GM18505 (cell line): ENCODE results near the gene UCN.
"Not testable (repeated sequence)": the region's sequence is repeated elsewhere in the genome, so short reads cannot be mapped to it uniquely, and the experiment has no call there.

Source experiments
- ATAC-seq: cut with Tn5 transposase; IDR thresholded peaks from one replicate; pipeline ENCODE4 v1.9.1; 2021; ENCODE audit not compliant: unreplicated experiment
- POLR2A ChIP-seq: IDR thresholded peaks from 4 replicates; pipeline ENCODE4 v1.6.1; 2011; ENCODE audit warnings: borderline replicate concordance; ENCODE audit not compliant: insufficient read depth, insufficient read length; ENCODE audit errors: extremely low read depth

Gene UCN

DNA sequence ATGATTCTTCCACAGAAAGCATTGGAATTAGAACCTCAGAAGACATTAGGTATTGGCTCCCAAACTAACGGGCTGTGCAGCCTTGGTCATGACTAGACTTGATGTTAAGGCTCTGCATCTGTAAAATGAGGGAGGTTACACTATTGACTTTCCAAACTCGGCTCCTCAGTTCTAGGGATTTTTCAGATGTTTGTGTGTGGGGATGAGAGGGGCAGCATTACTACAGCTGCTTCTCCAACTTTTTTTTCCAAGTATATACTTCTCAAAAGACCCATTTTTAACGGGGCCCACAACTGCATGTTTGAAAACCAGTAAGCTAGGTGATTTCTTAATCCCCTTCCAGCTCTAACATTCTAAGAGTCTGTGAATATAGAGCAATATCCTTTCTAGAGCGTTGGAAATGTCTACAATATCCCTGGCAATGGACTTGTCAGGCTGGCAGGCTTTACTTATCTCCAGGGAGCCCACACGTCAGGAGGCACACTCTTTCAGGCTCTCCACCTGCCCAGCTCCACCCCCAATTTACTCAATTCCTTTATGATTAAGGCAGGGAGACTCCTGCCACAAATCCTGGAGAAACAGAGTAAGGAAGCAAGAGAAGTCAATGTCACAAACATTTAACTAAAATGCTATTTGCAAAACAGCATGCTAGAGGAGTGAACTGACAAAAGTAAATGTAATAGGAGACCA lies 15.5 kb upstream of the UCN start:
- no peak for ATAC-seq
- no peak for TF ChIP-seq POLR2A

DNA sequence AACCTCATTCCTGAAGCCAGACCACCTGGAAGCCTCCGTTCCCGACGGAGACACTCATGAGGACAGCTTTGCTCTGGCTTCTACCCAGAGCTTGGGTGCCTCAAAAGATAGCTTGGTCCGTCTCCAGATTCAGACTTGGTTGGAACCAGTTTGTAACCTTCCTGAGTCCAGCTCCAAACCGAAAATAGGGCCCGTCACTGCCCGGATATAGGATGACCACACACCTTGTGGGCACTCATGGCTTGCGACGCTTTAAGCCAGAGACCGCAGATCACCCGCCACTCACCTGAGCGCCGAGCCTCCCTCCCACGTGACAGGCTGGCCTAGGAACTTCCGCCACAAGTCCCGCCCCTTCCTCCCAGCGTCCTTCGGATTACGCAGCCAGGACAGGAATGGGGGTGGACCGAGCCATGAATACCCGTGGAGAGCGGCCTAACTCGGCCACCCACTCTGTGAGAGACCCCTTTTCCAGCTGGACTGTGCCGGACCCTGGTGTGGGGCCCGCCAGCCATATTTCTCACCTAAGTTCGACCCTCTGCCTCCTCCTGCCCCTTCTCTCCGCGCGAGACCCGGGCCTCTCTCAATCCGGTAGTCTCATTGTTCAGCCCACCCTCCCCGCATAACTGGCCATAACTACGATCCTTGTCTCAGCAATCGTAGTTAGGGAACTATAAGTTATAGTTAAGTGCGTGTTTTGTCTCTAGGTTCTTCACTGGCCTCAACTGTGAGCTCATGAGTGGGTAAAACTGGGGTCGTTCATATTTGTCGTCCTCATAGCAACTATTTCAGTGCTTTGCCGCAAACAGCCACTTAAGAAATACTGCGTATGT lies 14.7 kb upstream of the UCN start, which contains the start of gene MPV17:
TSS of gene MPV17 (minus strand) at position 332 of the 830 bp plus-strand sequence. CDS start 580 bp downstream, outside the sequence.
- peak; percentile 94 for TF ChIP-seq POLR2A
- ATAC-seq, result peak; percentile 84

DNA sequence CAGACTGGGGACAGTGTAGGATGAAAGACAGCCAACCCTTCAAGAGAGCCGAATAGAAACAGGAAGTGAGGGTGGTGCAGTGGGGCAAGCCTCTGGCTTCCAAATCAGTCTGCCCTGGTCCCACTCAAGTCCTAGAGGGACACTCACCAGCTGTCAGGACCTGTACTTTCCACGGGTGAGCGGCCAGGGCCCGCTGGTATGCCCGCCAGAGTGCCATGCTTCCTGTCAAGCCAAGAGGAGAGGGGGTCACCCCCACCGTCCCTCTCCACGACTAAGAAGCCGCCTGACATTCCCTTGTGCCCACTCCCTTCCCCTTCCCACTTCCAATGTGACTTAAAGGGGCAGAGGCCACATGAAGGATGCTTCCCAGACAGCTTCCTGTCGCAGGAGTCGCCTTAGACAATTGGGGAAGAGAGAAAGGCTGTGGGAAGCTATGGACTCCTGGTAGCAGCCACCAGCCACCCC lies 14.1 kb upstream of the UCN start:
- no peak for TF ChIP-seq POLR2A
- peak; percentile 32 for ATAC-seq

DNA sequence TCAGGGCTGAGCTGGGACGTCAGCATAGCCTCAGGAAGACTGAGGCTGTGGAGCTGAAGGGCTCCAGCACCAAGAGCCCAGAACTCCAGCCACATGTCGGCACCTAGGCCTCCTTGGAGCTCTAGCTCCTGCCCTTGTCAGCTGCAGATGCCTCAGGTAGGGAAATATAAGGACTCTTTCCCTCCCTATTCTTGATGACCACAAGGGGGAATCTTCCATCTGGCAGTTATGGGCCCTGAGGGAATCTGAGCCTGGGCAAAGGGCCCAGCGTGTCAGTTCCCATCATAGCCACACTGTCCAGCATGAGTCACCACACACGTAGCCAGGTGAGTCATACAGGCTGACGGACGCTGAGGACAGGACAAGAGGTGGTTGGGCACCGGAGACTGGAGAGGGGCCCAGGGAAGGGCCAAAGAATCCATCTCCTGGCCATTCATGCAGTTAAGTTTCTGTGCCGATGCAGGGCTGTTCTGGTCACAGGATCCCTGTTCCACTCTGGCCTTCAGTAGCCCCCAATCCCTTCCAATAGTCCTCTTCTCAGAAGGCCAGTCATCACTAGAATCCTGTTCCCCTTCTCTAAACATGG lies 12.8 kb upstream of the UCN start:
- no peak for TF ChIP-seq POLR2A
- ATAC-seq, result no peak

DNA sequence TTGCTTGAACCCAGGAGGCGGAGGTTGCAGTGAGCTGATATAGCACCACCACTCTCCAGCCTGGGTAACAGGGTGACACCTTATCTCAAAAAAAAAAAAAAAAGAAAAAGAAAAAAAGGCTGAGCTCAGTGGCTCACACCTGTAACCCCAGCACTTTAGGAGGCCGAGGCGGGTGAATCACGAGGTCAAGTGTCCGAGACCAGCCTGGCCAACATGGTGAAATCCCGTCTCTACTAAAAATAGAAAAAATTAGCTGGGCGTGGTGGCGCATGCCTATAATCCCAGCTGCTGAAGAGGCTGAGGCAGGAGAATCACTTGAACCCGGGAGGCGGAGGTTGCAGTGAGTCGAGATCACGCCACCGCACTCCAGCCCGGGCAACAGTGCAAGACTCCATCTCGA lies 11.6 kb upstream of the UCN start:
- not testable (repeated sequence) for ATAC-seq

DNA sequence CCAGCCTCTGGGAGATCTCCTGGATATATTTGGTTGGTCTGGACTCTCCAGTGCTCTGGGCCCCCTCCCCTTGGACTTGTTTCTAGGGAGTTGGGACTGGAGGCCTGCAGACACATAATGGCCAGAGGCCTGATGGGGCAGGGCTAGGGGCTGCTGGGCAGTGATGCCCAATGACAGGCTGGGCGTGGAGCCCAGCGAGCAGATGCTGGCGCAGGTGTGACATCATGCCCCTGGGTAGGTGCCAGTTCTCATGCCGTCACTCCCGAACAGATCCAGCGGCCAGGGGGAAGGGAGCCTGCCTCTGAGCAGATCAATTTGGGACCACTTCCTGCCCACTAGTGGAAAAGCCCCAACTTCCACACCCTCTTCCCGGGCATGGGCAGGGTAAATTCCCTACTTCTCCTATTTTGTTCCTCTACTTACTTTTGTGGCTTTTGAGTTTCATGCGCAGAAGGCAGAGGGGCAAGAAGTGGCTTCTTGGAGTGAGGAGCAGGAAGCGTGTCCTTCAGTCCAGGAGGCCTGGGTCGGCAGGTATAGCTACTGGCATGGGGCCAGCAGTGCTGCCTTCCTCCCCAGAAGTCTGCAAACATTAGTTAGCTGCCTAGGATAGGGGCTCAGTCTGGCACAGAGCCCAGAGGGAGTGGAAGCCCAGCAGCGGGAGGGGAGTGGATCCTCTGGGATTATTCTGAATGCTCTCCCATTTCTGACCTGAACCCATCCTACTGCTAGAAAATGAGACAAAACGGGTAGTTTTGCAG lies 8.6 kb upstream of the UCN start:
- ATAC-seq, result no peak
- TF ChIP-seq POLR2A, result no peak

DNA sequence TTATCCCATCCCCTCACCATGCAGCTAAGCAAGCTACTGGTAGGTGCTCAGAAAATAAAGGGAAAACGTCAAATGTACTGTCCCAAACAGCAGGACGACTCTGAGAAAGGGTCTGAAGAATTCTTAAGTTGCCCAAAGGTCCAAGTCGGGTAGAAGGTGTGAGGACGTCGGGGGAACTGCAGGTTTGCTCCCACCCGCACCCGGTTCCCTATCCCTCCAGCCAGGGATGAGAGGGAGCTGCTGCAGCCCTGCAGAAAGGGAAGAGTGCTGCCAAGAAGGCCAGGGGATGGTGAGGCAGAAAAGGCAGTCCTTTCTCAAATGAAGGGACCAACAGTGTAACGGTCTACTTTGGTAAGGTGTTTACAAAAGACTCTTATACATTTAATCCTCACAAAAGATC lies 6.9 kb upstream of the UCN start:
- TF ChIP-seq POLR2A, result no peak
- no peak for ATAC-seq

DNA sequence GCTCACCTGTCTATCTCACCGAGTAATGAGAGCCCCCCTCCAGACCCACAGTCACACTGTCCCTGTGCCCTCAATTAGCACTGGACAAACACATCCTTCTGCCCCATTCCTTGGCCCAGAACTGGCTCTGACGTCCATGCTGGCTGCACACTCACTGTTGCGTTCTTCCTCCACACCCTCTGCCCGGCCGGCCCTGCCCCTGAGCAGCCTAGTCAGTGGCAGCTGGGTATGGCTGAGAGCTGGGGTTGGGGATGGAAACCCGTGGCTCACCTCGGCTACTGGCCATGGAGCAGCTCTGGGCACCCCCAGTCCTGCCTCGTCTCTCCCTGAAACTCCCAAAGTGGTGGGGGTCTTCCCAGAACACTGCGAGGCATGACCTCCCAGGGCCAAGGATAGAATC lies 6.5 kb upstream of the UCN start:
- ATAC-seq, result no peak
- TF ChIP-seq POLR2A, result no peak

DNA sequence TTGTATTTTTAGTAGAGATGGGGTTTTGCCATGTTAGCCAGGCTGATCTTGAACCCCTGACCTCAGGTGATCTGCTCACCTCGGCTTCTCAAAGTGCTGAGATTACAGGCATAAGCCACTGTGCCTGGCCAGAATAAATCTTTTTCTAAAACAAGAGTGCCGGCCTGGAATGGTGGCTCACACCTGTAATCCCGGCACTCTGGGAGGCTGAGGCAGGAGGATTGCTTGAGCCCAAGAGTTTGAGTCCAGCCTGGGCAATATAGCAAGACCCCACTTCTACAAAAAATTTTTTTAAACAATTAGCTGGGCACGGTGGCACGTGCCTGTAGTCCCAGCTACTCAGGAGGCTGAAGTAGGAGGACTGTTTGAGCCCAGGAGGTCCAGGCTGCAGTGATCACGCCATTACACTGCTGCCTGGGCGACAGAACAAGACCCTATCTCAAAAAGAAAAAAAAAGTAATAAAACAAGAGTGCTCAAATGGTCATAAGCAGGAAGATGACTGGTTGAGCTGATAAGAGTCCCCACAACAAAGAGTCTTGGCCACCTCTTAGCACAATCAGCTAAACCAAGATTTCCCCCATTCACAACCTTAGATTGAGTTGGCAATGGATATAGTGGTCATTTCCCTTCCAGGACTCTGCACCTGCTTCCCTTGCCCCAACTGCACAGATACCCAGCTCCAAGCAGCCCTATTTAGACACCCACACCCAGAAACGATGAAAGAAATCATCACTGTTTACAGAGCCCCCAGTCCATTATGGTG lies 5.8 kb upstream of the UCN start:
- no peak for ATAC-seq
- TF ChIP-seq POLR2A, result no peak

DNA sequence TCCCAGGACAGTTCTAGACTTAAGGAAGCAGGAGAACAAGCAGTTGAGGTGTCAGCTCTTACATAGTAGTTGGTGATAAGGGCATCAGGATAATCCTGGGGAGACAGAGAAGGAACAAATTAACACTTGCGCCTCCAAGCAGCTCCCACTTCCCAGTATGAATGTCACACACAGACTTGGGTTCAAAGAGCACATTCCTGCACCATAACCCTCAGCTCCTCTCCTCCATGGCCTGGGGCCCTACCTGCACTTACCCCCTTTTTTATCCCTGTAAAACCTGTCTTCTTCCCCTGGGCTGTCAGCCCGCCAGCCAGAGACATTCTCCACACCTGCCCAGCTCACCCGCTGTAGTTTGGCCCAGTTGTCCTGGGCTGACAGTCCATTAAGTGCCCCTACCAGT lies 3.9 kb upstream of the UCN start:
- no peak for ATAC-seq
- no peak for TF ChIP-seq POLR2A

DNA sequence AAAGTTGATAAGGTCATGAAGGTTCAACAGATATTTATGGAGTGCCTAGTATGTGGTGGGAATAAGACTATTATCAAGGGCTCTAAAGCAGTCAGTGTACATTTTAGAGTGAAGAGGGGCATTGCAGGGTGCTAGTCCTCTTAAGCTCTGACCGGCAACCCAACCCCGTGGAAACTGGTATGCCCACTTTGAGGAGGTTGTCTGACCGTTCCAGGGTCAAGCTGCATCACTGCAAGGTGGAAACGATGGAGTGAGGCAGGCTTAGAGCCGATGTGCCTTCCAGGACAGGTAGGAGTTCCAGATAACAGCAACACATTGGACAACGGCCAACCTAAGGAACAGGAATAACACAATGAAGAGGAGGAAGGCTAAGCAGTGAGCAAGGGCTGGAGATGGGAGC lies 1.4 kb upstream of the UCN start:
- TF ChIP-seq POLR2A, result no peak
- ATAC-seq, result no peak

DNA sequence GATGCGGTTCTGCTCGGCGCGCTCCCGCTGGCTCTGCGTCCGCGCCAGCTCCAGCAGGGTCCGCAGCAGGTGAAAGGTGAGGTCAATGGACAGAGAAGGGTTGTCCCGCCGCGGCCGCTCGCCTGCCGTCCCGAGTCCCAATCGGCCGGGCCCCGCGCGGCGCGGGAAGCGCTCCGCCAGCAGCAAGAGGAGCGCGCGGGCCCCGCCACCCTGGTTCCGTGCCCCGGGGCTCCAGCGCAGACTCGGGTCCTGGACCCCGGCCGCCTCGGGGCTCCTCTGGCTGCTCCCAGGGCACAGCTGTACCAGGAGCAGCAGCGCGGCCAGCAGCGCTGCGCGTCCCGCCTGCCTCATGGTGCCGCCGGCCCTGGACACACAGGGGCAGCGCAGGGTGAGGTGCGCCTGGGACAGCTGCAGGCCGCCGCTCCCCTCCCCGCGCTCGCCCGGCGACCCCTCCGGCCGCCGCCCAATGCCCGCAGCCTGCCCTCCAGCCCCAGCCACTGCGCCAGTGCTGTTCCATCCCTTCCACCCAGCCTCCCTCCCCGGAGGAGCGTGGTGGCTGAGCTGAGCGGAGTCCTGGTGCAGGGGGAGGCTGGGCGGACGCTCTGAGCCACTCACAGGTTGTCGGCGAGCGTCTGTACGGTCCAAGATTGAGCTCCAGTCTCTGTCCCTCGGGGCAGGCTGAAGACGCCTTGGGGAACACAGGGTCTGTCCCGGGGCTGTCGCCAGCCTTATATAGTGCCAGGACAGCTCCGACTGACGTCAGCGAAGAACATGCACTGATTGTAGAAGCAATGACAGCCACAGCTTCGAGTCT lies 493 bp downstream of the UCN start:
- ATAC-seq, result no peak
- no peak for TF ChIP-seq POLR2A
